GM18951 (cell line): ENCODE data around the gene BRINP3.

Source experiments
- POLR2A ChIP-seq: IDR thresholded peaks from 4 replicates; pipeline ENCODE4 v1.6.1; 2011; ENCODE audit warnings: mild to moderate bottlenecking; ENCODE audit not compliant: insufficient read length, insufficient read depth; ENCODE audit errors: extremely low read depth
- in situ Hi-C: fragments of 300-500 bp; cut with MboI; formaldehyde crosslinking; loops from one replicate; pipeline ENCODE4 v1.12.0; 2022; ENCODE audit warnings: low sequenced_read_pairs, mixed read lengths, inconsistent platforms; ENCODE audit not compliant: unreplicated experiment

BRINP3 gene

GRCh38 chr1:190323530-190323929, 154.1 kb downstream of the BRINP3 start:
- in situ Hi-C loops, result no loop called here
- no peak for TF ChIP-seq POLR2A

- in situ Hi-C loops, result no loop called here
- no peak for TF ChIP-seq POLR2A
Observed at GRCh38 chr1:190322274-190322673, 155.4 kb downstream of the BRINP3 start.

- TF ChIP-seq POLR2A, result no peak
- in situ Hi-C loops, result no loop called here
Observed at GRCh38 chr1:190320952-190321351, 156.7 kb downstream of the BRINP3 start.

GRCh38 chr1:190312763-190313162, 164.9 kb downstream of the BRINP3 start:
- in situ Hi-C loops, result no loop called here
- no peak for TF ChIP-seq POLR2A

GRCh38 chr1:190303501-190303900, 174.2 kb downstream of the BRINP3 start:
- no peak for TF ChIP-seq POLR2A
- in situ Hi-C loops, result no loop called here

- in situ Hi-C loops, result no loop called here
- TF ChIP-seq POLR2A, result no peak
Observed at GRCh38 chr1:190296453-190296852, 181.2 kb downstream of the BRINP3 start.

- in situ Hi-C loops, result no loop called here
- no peak for TF ChIP-seq POLR2A
Observed at GRCh38 chr1:190289897-190290296, 187.8 kb downstream of the BRINP3 start.

GRCh38 chr1:190286111-190286510, 191.6 kb downstream of the BRINP3 start:
- in situ Hi-C loops, result no loop called here
- no peak for TF ChIP-seq POLR2A

- no peak for TF ChIP-seq POLR2A
- in situ Hi-C loops, result no loop called here
Observed at GRCh38 chr1:190277107-190277506, 200.6 kb downstream of the BRINP3 start.

- TF ChIP-seq POLR2A, result no peak
- in situ Hi-C loops, result no loop called here
Observed at GRCh38 chr1:190274721-190275120, 202.9 kb downstream of the BRINP3 start.

- in situ Hi-C loops, result no loop called here
Observed at GRCh38 chr1:190273161-190273560, 204.5 kb downstream of the BRINP3 start.

GRCh38 chr1:190262538-190262937, 215.1 kb downstream of the BRINP3 start:
- TF ChIP-seq POLR2A, result no peak
- in situ Hi-C loops, result no loop called here

More at GRCh38 chr1:190273161-190273560, 204.5 kb downstream of the BRINP3 start:
- TF ChIP-seq POLR2A, result no peak

GRCh38 chr1:190259424-190259823, 218.2 kb downstream of the BRINP3 start:
- no peak for TF ChIP-seq POLR2A
- in situ Hi-C loops, result no loop called here

- in situ Hi-C loops, result no loop called here
- no peak for TF ChIP-seq POLR2A
Observed at GRCh38 chr1:190258003-190258402, 219.7 kb downstream of the BRINP3 start.

GRCh38 chr1:190252046-190252445, 225.6 kb downstream of the BRINP3 start:
- no peak for TF ChIP-seq POLR2A
- in situ Hi-C loops, result no loop called here

GRCh38 chr1:190250368-190250767, 227.3 kb downstream of the BRINP3 start:
- no peak for TF ChIP-seq POLR2A
- in situ Hi-C loops, result no loop called here

GRCh38 chr1:190244406-190244805, 233.3 kb downstream of the BRINP3 start:
- in situ Hi-C loops, result no loop called here
- no peak for TF ChIP-seq POLR2A
